Measurements from ENCODE around the gene MCF2L.

The MCF2L gene

DNA sequence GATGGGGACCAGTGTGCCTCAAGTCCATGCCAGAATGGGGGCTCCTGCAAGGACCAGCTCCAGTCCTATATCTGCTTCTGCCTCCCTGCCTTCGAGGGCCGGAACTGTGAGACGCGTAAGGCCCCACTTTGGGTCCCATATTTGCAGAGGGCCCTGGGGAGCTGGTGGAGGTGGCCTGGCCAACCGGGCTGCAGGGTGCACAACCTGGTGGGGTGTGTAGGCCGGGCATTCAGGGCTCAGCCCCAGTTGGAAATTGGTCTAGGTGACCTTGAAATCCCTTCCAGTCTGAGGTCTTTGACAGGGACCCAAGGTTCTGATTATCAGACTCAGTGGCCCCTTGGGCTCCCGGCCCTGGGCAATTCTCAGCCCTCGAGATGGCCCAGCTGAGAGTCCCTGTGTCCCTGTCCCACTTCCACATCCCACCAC is 144.8 kb downstream of the MCF2L start:
- no peak for DNase-seq
- H3K27me3 ChIP-seq: peaks cover 20% of the 10 kb centered on the region
- TF ChIP-seq, protein P1, sequence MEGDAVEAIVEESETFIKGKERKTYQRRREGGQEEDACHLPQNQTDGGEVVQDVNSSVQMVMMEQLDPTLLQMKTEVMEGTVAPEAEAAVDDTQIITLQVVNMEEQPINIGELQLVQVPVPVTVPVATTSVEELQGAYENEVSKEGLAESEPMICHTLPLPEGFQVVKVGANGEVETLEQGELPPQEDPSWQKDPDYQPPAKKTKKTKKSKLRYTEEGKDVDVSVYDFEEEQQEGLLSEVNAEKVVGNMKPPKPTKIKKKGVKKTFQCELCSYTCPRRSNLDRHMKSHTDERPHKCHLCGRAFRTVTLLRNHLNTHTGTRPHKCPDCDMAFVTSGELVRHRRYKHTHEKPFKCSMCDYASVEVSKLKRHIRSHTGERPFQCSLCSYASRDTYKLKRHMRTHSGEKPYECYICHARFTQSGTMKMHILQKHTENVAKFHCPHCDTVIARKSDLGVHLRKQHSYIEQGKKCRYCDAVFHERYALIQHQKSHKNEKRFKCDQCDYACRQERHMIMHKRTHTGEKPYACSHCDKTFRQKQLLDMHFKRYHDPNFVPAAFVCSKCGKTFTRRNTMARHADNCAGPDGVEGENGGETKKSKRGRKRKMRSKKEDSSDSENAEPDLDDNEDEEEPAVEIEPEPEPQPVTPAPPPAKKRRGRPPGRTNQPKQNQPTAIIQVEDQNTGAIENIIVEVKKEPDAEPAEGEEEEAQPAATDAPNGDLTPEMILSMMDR (IDR thresholded peaks at IDR 0.05; ENCODE audit: low read depth, low read length): no peak
- H3K4me1 ChIP-seq: no peaks in the 10 kb centered on the region
- H3K4me3 ChIP-seq (ENCODE audit: low read depth, low read length): no peak overlapping the region
- H3K9me3 ChIP-seq: peaks cover 7% of the 10 kb centered on the region
- H3K36me3 ChIP-seq: no peaks in the 10 kb centered on the region

DNA sequence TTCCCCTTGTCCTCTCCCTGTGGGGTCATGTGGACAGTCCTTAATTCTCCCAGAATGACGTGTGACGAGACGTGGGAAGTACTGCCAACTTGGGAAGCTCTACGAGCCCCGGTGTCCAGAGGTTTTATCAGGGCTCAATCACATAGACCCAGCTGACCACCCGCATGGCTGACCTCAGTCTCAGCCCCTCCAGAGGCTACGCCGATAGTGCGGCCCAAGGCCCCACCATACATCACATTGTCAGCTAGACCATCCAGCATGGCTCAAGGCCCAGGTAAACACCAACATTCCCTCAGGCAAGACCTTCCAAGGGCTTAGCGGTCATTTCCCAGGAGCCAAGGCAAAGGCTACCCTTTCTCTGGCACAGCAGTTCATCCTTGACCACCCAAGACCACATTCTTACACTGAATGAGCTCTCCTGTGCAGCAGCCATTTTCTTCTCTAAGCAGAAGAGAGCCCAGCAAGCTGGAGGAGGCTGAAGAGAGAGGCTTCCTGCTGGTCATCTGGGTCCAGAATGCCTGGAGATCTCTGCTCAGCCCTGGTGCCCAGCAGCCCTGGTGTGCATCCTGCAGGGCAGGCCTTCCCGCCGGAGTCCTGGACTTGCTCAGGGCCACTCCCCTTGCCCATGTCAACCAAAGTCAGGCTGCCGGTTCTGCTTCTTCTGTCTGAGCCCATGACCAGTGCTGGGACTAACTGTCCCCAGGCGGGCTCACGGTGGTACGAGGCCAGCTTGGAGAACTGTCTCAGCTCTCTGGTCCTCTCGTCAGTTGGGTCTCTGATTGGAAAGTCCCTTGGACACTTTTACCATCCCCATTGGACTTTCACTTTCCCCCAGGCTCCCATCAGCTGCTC is 145.7 kb downstream of the MCF2L start:
- Histone ChIP-seq H3K4me3 (ENCODE audit: low read depth, low read length) (no peak overlapping the region), H3K36me3 (no peaks in the 10 kb centered on the region), H3K27me3 (peaks cover 14% of the 10 kb centered on the region), H3K4me1 (no peaks in the 10 kb centered on the region), H3K9me3 (peaks cover 7% of the 10 kb centered on the region)
- TF ChIP-seq, protein P1 (IDR thresholded peaks at IDR 0.05; ENCODE audit: low read depth, low read length): no peak
- peak; percentile 4 for DNase-seq

- TF ChIP-seq, protein P1 (IDR thresholded peaks at IDR 0.05; ENCODE audit: low read depth, low read length): no peak
- H3K4me3 ChIP-seq (ENCODE audit: low read depth, low read length): no peak overlapping the region
- peaks cover 3% of the 10 kb centered on the region for H3K9me3 ChIP-seq
- no peaks in the 10 kb centered on the region for H3K36me3 ChIP-seq
- no peak for DNase-seq
- peaks cover 5% of the 10 kb centered on the region for H3K27me3 ChIP-seq
- H3K4me1 ChIP-seq: no peaks in the 10 kb centered on the region
Observed at GRCh38 chr13:113115363-113116205, 146.6 kb downstream of the MCF2L start.

- DNase-seq: no peak
- H3K27me3 ChIP-seq: no peaks in the 10 kb centered on the region; the same call in 1 of the 2 replicates
- no peaks in the 10 kb centered on the region for H3K36me3 ChIP-seq
- H3K4me3 ChIP-seq (ENCODE audit: low read depth, low read length): no peak overlapping the region
- H3K9me3 ChIP-seq: no peaks in the 10 kb centered on the region
- H3K4me1 ChIP-seq: no peaks in the 10 kb centered on the region
- TF ChIP-seq, protein P1 (IDR thresholded peaks at IDR 0.05; ENCODE audit: low read depth, low read length): no peak
Observed at GRCh38 chr13:113116206-113116800, 147.3 kb downstream of the MCF2L start.

GRCh38 chr13:113116871-113117271 is 147.9 kb downstream of the MCF2L start:
- Histone ChIP-seq H3K36me3 (no peaks in the 10 kb centered on the region), H3K4me1 (no peaks in the 10 kb centered on the region), H3K9me3 (no peaks in the 10 kb centered on the region), H3K4me3 (ENCODE audit: low read depth, low read length) (no peak overlapping the region), H3K27me3 (no peaks in the 10 kb centered on the region; the same call in 1 of the 2 replicates)
- TF ChIP-seq, protein P1 (IDR thresholded peaks at IDR 0.05; ENCODE audit: low read depth, low read length): no peak
- no peak for DNase-seq
